GM18511 (cell line): Measurements from ENCODE around the gene PODXL.

ENCODE experiments used
- ATAC-seq: cut with Tn5 transposase; IDR thresholded peaks from one replicate; pipeline ENCODE4 v1.9.1; 2021; ENCODE audit warnings: mild to moderate bottlenecking, moderate library complexity; ENCODE audit not compliant: unreplicated experiment

The PODXL gene

GRCh38 chr7:131455001-131455400 is 101.4 kb downstream of the PODXL start:
- ATAC-seq = peak; percentile 45

- peak; percentile 21 for ATAC-seq
Measured at GRCh38 chr7:131454498-131454897, 101.9 kb downstream of the PODXL start.
